Osteoblast (primary cell): Measurements from ENCODE around the gene KLC1. TPM values are rescaled to one million over a fixed set of nuclear protein-coding genes. Genes with fewer than 3 reads are reported as not detected.

ENCODE experiments used
- DNase-seq: peaks from one replicate; pipeline ENCODE4 v3.0.0; 2011; ENCODE audit warnings: low spot score, mixed read lengths; ENCODE audit not compliant: insufficient read length; ENCODE audit errors: missing footprints
- H2AFZ ChIP-seq: 2 replicates; pipeline ENCODE4 v1.6.0; 2011; ENCODE audit warnings: mild to moderate bottlenecking, low read length
- H3K27ac ChIP-seq: 2 replicates; pipeline ENCODE4 v1.5.1; 2011; ENCODE audit warnings: mild to moderate bottlenecking, low read depth, low read length, moderate library complexity
- H3K27me3 ChIP-seq: 2 replicates; pipeline ENCODE4 v1.6.0; 2012; ENCODE audit warnings: mild to moderate bottlenecking, control low read depth, inconsistent platforms, low read length, moderate library complexity; ENCODE audit not compliant: insufficient read depth
- H3K36me3 ChIP-seq: 2 replicates; pipeline ENCODE4 v1.5.1; 2011; ENCODE audit warnings: mild to moderate bottlenecking, low read length, control low read depth, moderate library complexity; ENCODE audit not compliant: insufficient read depth
- H3K4me1 ChIP-seq: 2 replicates; pipeline ENCODE4 v1.5.1; 2011; ENCODE audit warnings: mild to moderate bottlenecking, low read length, control low read depth, moderate library complexity; ENCODE audit not compliant: insufficient read depth
- H3K4me2 ChIP-seq: 2 replicates; pipeline ENCODE4 v1.6.0; 2011; ENCODE audit warnings: mild to moderate bottlenecking, low read length; ENCODE audit not compliant: insufficient read depth
- H3K4me3 ChIP-seq: fragments of 200-600 bp; sonication (generic); 3 replicates; pipeline ENCODE4 v1.5.1; 2012; ENCODE audit warnings: mild to moderate bottlenecking, low read length, inconsistent platforms; ENCODE audit not compliant: insufficient read depth
- H3K79me2 ChIP-seq: 2 replicates; pipeline ENCODE4 v1.6.0; 2012; ENCODE audit warnings: mild to moderate bottlenecking, low read length, control low read depth, inconsistent platforms; ENCODE audit not compliant: insufficient read depth
- H3K9me3 ChIP-seq: 2 replicates; pipeline ENCODE4 v1.5.1; 2011; ENCODE audit warnings: low read depth, low read length, control low read depth
- H4K20me1 ChIP-seq: 2 replicates; pipeline ENCODE4 v1.6.0; 2012; ENCODE audit warnings: mild to moderate bottlenecking, low read length, control low read depth; ENCODE audit not compliant: insufficient read depth
- total RNA-seq: library from RNA; depleted of rRNA; stranded (reverse); fragments of >200 nt; gene quantifications from 2 replicates; pipeline ENCODE4 v1.2.3, GENCODE V29; 2012
- TF ChIP-seq, protein P1 (sequence below): IDR thresholded peaks from 2 replicates; pipeline ENCODE4 v1.5.1; 2011; ENCODE audit warnings: mild to moderate bottlenecking, low read depth, low read length, moderate library complexity; ENCODE audit errors: extremely low read depth

KLC1 gene
- total RNA-seq, 1 donor: 205 TPM

DNA sequence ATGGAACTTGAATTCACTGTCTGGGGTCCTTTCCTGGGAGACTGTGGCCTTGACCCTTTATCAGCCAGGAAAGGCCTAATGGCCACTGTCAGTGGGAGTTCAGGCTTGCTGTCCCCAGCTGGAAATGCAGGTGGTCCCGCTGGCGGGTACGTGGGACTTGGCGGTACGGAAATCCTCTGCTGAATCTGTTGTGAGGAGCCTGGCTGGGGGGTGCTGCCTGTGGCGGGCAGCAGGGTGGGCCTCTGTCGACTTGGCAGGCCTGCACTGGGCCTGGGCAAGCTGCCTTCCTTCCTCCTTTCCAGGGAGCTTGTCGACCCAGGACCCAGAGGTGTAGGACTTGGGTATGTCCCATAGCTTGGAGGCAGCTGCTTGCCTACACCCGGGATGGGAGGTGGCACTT, 112.9 kb downstream of the KLC1 start:
- H3K4me3 ChIP-seq: no peak overlapping the region
- no peak overlapping the region for H3K4me2 ChIP-seq
- no peaks in the 10 kb centered on the region for H4K20me1 ChIP-seq
- H3K79me2 ChIP-seq: no peaks in the 10 kb centered on the region
- no peak overlapping the region for H2AFZ ChIP-seq
- DNase-seq: no peak
- no peak overlapping the region for H3K27ac ChIP-seq
- no peaks in the 10 kb centered on the region for H3K9me3 ChIP-seq
- TF ChIP-seq, protein P1, sequence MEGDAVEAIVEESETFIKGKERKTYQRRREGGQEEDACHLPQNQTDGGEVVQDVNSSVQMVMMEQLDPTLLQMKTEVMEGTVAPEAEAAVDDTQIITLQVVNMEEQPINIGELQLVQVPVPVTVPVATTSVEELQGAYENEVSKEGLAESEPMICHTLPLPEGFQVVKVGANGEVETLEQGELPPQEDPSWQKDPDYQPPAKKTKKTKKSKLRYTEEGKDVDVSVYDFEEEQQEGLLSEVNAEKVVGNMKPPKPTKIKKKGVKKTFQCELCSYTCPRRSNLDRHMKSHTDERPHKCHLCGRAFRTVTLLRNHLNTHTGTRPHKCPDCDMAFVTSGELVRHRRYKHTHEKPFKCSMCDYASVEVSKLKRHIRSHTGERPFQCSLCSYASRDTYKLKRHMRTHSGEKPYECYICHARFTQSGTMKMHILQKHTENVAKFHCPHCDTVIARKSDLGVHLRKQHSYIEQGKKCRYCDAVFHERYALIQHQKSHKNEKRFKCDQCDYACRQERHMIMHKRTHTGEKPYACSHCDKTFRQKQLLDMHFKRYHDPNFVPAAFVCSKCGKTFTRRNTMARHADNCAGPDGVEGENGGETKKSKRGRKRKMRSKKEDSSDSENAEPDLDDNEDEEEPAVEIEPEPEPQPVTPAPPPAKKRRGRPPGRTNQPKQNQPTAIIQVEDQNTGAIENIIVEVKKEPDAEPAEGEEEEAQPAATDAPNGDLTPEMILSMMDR: no peak
- H3K4me1 ChIP-seq: peaks cover 7% of the 10 kb centered on the region
- H3K36me3 ChIP-seq: peaks cover 3% of the 10 kb centered on the region
- H3K27me3 ChIP-seq: no peaks in the 10 kb centered on the region

DNA sequence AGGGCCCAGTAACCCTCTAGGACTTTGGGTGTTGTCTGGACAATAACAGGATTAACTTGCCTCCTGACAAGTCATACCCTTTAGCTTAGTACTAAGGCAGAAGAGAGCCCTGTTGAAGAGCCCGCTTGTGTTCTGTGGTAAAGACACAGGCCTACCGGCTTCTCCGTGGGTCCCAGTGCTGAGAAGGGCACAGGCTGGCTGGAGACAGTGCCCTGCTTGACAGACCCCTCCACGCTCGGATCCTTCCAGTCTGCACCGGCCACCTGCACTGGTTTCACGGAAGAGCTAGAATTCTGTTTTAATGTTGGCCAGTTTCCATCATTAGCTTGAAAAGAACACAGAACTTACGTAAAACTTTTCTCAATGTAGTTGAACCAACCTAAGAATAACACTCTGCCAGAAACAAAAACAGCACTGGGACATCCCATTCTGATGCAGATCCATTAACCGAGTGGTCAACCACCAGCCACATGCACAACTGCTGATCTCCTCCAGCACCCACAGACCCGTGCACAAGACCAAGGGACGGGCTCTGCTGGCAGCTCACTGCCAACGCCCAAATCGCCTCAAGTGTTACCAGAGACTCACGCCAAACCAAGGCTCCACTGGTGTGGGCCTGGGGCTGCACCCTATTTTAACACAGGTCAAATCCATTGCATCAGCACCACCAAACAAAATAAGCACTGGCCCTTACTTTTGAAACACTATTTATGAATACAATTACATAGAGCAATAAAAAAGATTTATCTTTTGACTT, 113.7 kb downstream of the KLC1 start:
- DNase-seq: peak; percentile 58

DNA sequence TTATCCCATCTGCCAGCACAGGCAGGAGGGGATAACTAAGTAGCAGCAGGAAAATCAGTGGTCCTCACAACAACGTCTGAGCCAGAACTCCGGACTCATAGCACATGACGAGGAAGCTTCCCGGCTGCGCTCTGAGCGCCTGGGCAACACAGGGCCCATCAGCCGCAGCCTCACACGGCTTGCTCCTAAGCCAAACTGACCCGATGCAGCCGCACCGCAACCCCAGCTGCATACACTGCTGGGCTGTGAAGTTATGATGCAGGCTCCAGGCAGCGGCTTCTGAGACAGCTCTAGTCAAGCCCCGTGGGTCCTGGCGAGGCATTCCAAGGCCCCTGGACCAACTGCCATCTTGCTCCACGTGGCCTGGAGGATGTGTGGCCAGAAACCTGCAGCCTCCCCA, 114.7 kb downstream of the KLC1 start:
- Histone ChIP-seq H3K27me3 (no peaks in the 10 kb centered on the region), H2AFZ (no peak overlapping the region), H3K9me3 (no peaks in the 10 kb centered on the region), H4K20me1 (no peaks in the 10 kb centered on the region), H3K27ac (no peak overlapping the region), H3K4me1 (peaks cover 7% of the 10 kb centered on the region), H3K36me3 (no peaks in the 10 kb centered on the region), H3K4me3 (no peak overlapping the region), H3K4me2 (no peak overlapping the region), H3K79me2 (no peaks in the 10 kb centered on the region)
- TF ChIP-seq, protein P1: no peak
- peak; percentile 37 for DNase-seq

More for the DNA sequence above, 113.7 kb downstream of the KLC1 start:
- peaks cover 3% of the 10 kb centered on the region for H3K36me3 ChIP-seq
- H3K27ac ChIP-seq: no peak overlapping the region
- TF ChIP-seq, protein P1: no peak
- H3K4me3 ChIP-seq: no peak overlapping the region
- no peaks in the 10 kb centered on the region for H4K20me1 ChIP-seq
- H3K9me3 ChIP-seq: no peaks in the 10 kb centered on the region
- no peaks in the 10 kb centered on the region for H3K79me2 ChIP-seq
- peaks cover 7% of the 10 kb centered on the region for H3K4me1 ChIP-seq
- no peak overlapping the region for H3K4me2 ChIP-seq
- H3K27me3 ChIP-seq: no peaks in the 10 kb centered on the region
- no peak overlapping the region for H2AFZ ChIP-seq

DNA sequence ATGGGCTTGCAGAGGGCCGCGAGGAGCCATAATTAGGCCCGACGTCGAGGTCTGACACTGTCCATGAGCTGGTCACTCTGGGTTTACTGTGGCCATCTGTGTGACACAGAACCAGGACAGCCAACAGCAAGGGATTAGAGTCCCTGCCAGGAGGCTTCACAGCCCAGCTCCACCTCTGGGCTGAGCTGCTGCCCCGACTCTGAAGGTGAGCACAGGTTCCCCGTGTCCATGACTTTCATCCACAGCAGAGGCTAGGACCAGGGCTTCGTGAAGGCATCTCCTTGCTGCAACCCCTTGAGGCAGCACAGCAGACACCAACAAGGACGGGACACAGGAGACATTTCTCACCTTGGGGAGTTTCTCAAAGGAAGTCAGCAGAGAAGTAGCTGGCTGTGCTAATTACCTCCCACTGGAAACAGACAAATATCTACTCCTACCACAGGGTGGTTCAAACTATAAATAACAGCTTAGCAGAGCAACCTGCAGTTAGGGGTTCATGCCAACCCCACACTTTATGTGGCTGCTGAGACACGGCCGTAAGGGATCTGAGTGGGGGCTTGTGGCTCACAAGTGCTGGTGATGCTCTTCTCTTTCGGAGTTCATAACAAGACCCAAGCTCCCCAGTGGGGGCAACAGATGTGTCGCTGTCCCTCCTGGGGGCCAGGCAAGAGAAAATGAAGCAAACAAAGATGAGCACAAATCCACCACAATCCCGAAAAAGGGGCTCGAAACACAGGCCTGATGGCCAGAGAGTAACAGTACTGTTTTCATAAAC, 115.8 kb downstream of the KLC1 start:
- Histone ChIP-seq H3K9me3 (no peaks in the 10 kb centered on the region), H3K27me3 (no peaks in the 10 kb centered on the region), H3K27ac (no peak overlapping the region), H4K20me1 (no peaks in the 10 kb centered on the region), H3K4me2 (no peak overlapping the region), H3K4me1 (peaks cover 7% of the 10 kb centered on the region), H3K36me3 (no peaks in the 10 kb centered on the region), H3K79me2 (no peaks in the 10 kb centered on the region), H2AFZ (no peak overlapping the region), H3K4me3 (no peak overlapping the region)
- TF ChIP-seq, protein P1: no peak
- DNase-seq: peak; percentile 36
